Stimulated activated CD8-positive, alpha-beta memory T cell treated with anti-CD3 and anti-CD28 coated beads, Interleukin-7, amount 100 ng/mL, for 4 hours (primary cell): ENCODE results near the gene OR6N2.

Experiments used
- DNase-seq, 2 donors: peaks; one replicate each; pipeline ENCODE4 v3.0.0-alpha.2; 2020; ENCODE audit warnings: low read depth in 2 of 2

The OR6N2 gene

GRCh38 chr1:158754420-158754819, 26.6 kb downstream of the OR6N2 start, which contains the start of gene OR6K6:
Gene OR6K6, plus strand, starts transcription at chr1:158754720. Its CDS starts 168 bp downstream, at chr1:158754888.
- DNase-seq = no peak

- no peak for DNase-seq
Observed at GRCh38 chr1:158752155-158752712, 28.8 kb downstream of the OR6N2 start.

GRCh38 chr1:158735848-158736247, 45.2 kb downstream of the OR6N2 start:
- no peak for DNase-seq

- no peak for DNase-seq
Observed at GRCh38 chr1:158732524-158732923, 48.5 kb downstream of the OR6N2 start.

GRCh38 chr1:158731707-158732106, 49.3 kb downstream of the OR6N2 start:
- no peak for DNase-seq

GRCh38 chr1:158730453-158730852, 50.6 kb downstream of the OR6N2 start:
- DNase-seq = no peak

GRCh38 chr1:158728510-158729225, 52.3 kb downstream of the OR6N2 start:
- no peak for DNase-seq

GRCh38 chr1:158724442-158724841, 56.6 kb downstream of the OR6N2 start:
- DNase-seq = no peak
